Measurements from ENCODE around the gene RHOXF2B. TPM values are rescaled to one million over a fixed set of nuclear protein-coding genes. Genes with fewer than 3 reads are reported as not detected.
"Not testable (repeated sequence)": the region's sequence is repeated elsewhere in the genome, so short reads cannot be mapped to it uniquely, and the experiment has no call there.

The RHOXF2B gene
- total RNA-seq, 1 experiment from 2014 or later = not detected

- BruUV-seq (replicated peaks); H4K20me1 ChIP-seq (ENCODE audit: low read length); H3K9me2 ChIP-seq (replicated peaks; ENCODE audit: low read length); H3K36me3 ChIP-seq (ENCODE audit: low read depth, low read length); H3K4me2 ChIP-seq (ENCODE audit: low read length); intact Hi-C loops (cut with micrococcal nuclease); H3K79me2 ChIP-seq (ENCODE audit: low read length); H3K4me1 ChIP-seq (ENCODE audit: insufficient read depth, low read length); H3K9me3 ChIP-seq (ENCODE audit: low read length); H3K9ac ChIP-seq (ENCODE audit: low read length); CTCF ChIA-PET; H2AFZ ChIP-seq (ENCODE audit: low read length); H3F3A ChIP-seq (ENCODE audit: low read length, unreplicated experiment); ATAC-seq; POLR2A ChIA-PET (ENCODE audit: unreplicated experiment); H3K4me3 ChIP-seq (ENCODE audit: low read length); H3K27me3 ChIP-seq (ENCODE audit: low read length); H3K27ac ChIP-seq (ENCODE audit: low read length); DNase-seq: not testable (repeated sequence)
These were observed 34.8 kb downstream of the RHOXF2B start for GRCh38 chrX:120042712-120043111.

- POLR2A ChIA-PET (ENCODE audit: unreplicated experiment); DNase-seq; H3K9ac ChIP-seq (ENCODE audit: low read length); ATAC-seq; H3K9me2 ChIP-seq (replicated peaks; ENCODE audit: low read length); H4K20me1 ChIP-seq (ENCODE audit: low read length); intact Hi-C loops (cut with micrococcal nuclease); H3K4me3 ChIP-seq (ENCODE audit: low read length); H3K4me2 ChIP-seq (ENCODE audit: low read length); H3F3A ChIP-seq (ENCODE audit: low read length, unreplicated experiment); H3K36me3 ChIP-seq (ENCODE audit: low read depth, low read length); H3K79me2 ChIP-seq (ENCODE audit: low read length); CTCF ChIA-PET; H3K9me3 ChIP-seq (ENCODE audit: low read length); H3K27ac ChIP-seq (ENCODE audit: low read length); H3K4me1 ChIP-seq (ENCODE audit: insufficient read depth, low read length); H2AFZ ChIP-seq (ENCODE audit: low read length); H3K27me3 ChIP-seq (ENCODE audit: low read length); BruUV-seq (replicated peaks): not testable (repeated sequence)
These were observed 35.2 kb downstream of the RHOXF2B start for GRCh38 chrX:120042247-120042646.

GRCh38 chrX:120040176-120040575, 37.3 kb downstream of the RHOXF2B start:
- CTCF ChIA-PET; H3K4me1 ChIP-seq (ENCODE audit: insufficient read depth, low read length); H3K27ac ChIP-seq (ENCODE audit: low read length); intact Hi-C loops (cut with micrococcal nuclease); H3K4me2 ChIP-seq (ENCODE audit: low read length); BruUV-seq (replicated peaks); H3K36me3 ChIP-seq (ENCODE audit: low read depth, low read length); H2AFZ ChIP-seq (ENCODE audit: low read length); H3F3A ChIP-seq (ENCODE audit: low read length, unreplicated experiment); POLR2A ChIA-PET (ENCODE audit: unreplicated experiment); H3K9me2 ChIP-seq (replicated peaks; ENCODE audit: low read length); H4K20me1 ChIP-seq (ENCODE audit: low read length); H3K4me3 ChIP-seq (ENCODE audit: low read length); DNase-seq; H3K79me2 ChIP-seq (ENCODE audit: low read length); H3K9ac ChIP-seq (ENCODE audit: low read length); H3K9me3 ChIP-seq (ENCODE audit: low read length); H3K27me3 ChIP-seq (ENCODE audit: low read length); ATAC-seq: not testable (repeated sequence)

GRCh38 chrX:120039087-120039733, 38.3 kb downstream of the RHOXF2B start:
- intact Hi-C loops (cut with micrococcal nuclease); POLR2A ChIA-PET (ENCODE audit: unreplicated experiment); H3K36me3 ChIP-seq (ENCODE audit: low read depth, low read length); H2AFZ ChIP-seq (ENCODE audit: low read length); H4K20me1 ChIP-seq (ENCODE audit: low read length); H3K4me1 ChIP-seq (ENCODE audit: insufficient read depth, low read length); DNase-seq; H3K9ac ChIP-seq (ENCODE audit: low read length); BruUV-seq (replicated peaks); H3K9me2 ChIP-seq (replicated peaks; ENCODE audit: low read length); H3K9me3 ChIP-seq (ENCODE audit: low read length); H3K4me3 ChIP-seq (ENCODE audit: low read length); CTCF ChIA-PET; H3K79me2 ChIP-seq (ENCODE audit: low read length); H3F3A ChIP-seq (ENCODE audit: low read length, unreplicated experiment); H3K27ac ChIP-seq (ENCODE audit: low read length); H3K4me2 ChIP-seq (ENCODE audit: low read length); H3K27me3 ChIP-seq (ENCODE audit: low read length): not testable (repeated sequence)
- ATAC-seq = peak; percentile 54; the same call in 1 of the 2 replicates

- Histone ChIP-seq H3K9me2 (replicated peaks; ENCODE audit: low read length) (no peaks in the 10 kb centered on the region), H3K79me2 (ENCODE audit: low read length) (no peaks in the 10 kb centered on the region), H3K36me3 (ENCODE audit: low read depth, low read length) (no peaks in the 10 kb centered on the region), H3K4me2 (ENCODE audit: low read length) (no peak overlapping the region), H3K9me3 (ENCODE audit: low read length) (no peaks in the 10 kb centered on the region), H2AFZ (ENCODE audit: low read length) (no peak overlapping the region), H3K9ac (ENCODE audit: low read length) (no peak overlapping the region), H3F3A (ENCODE audit: low read length, unreplicated experiment) (no peaks in the 10 kb centered on the region), H3K27me3 (ENCODE audit: low read length) (no peaks in the 10 kb centered on the region), H3K4me3 (ENCODE audit: low read length) (no peak overlapping the region), H3K27ac (ENCODE audit: low read length) (no peak overlapping the region), H4K20me1 (ENCODE audit: low read length) (no peaks in the 10 kb centered on the region), H3K4me1 (ENCODE audit: insufficient read depth, low read length) (no peaks in the 10 kb centered on the region)
- BruUV-seq (replicated peaks) = no TSS peak
- ATAC-seq (no peak), DNase-seq (no peak)
- POLR2A ChIA-PET (ENCODE audit: unreplicated experiment) = interaction anchor here (0.7 kb wide), 1 partner anchor 208 kb away, joined by 7 read pairs; no protein-coding TSS in a partner anchor
- CTCF ChIA-PET = no interaction called here
- intact Hi-C loops (cut with micrococcal nuclease) = no loop called here
- no peak for TF ChIP-seq CTCF (conservative IDR thresholded peaks at IDR 0.05; ENCODE audit: low read depth, low read length)
- TF ChIP-seq EZH2phosphoT487 (IDR thresholded peaks at IDR 0.05; ENCODE audit: borderline replicate concordance, low read length) = no peak
- TF ChIP-seq EZH2 (IDR thresholded peaks at IDR 0.05; ENCODE audit: low read length, unreplicated experiment) = no peak
These were observed 40.8 kb downstream of the RHOXF2B start for GRCh38 chrX:120036704-120037103.
